ENCODE measurements around the gene RNF150.

RNF150 gene

GRCh38 chr4:140813804-140814203 lies 319.5 kb downstream of the RNF150 start:
- TF ChIP-seq TAF1 (IDR thresholded peaks at IDR 0.05; ENCODE audit: borderline replicate concordance, insufficient read depth, low read length), result no peak
- TF ChIP-seq, protein P1, sequence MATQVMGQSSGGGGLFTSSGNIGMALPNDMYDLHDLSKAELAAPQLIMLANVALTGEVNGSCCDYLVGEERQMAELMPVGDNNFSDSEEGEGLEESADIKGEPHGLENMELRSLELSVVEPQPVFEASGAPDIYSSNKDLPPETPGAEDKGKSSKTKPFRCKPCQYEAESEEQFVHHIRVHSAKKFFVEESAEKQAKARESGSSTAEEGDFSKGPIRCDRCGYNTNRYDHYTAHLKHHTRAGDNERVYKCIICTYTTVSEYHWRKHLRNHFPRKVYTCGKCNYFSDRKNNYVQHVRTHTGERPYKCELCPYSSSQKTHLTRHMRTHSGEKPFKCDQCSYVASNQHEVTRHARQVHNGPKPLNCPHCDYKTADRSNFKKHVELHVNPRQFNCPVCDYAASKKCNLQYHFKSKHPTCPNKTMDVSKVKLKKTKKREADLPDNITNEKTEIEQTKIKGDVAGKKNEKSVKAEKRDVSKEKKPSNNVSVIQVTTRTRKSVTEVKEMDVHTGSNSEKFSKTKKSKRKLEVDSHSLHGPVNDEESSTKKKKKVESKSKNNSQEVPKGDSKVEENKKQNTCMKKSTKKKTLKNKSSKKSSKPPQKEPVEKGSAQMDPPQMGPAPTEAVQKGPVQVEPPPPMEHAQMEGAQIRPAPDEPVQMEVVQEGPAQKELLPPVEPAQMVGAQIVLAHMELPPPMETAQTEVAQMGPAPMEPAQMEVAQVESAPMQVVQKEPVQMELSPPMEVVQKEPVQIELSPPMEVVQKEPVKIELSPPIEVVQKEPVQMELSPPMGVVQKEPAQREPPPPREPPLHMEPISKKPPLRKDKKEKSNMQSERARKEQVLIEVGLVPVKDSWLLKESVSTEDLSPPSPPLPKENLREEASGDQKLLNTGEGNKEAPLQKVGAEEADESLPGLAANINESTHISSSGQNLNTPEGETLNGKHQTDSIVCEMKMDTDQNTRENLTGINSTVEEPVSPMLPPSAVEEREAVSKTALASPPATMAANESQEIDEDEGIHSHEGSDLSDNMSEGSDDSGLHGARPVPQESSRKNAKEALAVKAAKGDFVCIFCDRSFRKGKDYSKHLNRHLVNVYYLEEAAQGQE (IDR thresholded peaks at IDR 0.05; ENCODE audit: insufficient read depth in 1 of 2, low read depth in 2 of 2, low read length in 2 of 2), result no peak
- no peak for TF ChIP-seq SIN3A (IDR thresholded peaks at IDR 0.05; ENCODE audit: borderline replicate concordance, insufficient read depth, low read length)

DNA sequence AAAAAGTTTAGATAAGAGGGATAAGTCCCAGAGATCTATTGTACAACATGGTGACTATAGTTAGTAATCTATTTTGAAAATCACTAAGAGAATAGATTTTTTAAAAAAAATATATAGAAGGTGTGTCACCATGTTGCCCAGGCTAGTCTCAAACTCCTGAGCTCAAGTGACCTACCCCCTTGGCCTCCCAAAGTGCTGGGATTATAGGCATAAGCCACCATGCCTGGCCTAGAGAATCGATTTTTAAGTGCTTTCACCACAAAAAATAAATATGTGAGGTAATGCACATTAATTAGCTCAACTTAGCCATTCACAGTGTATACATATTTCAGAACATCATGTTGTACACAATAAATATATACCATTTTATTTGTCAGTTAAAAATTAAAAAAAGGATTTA lies 320.4 kb downstream of the RNF150 start:
- TF ChIP-seq, protein P1 (IDR thresholded peaks at IDR 0.05; ENCODE audit: insufficient read depth in 1 of 2, low read depth in 2 of 2, low read length in 2 of 2), result no peak
- TF ChIP-seq SIN3A (IDR thresholded peaks at IDR 0.05; ENCODE audit: borderline replicate concordance, insufficient read depth, low read length) (no peak), TAF1 (IDR thresholded peaks at IDR 0.05; ENCODE audit: borderline replicate concordance, insufficient read depth, low read length) (no peak)

DNA sequence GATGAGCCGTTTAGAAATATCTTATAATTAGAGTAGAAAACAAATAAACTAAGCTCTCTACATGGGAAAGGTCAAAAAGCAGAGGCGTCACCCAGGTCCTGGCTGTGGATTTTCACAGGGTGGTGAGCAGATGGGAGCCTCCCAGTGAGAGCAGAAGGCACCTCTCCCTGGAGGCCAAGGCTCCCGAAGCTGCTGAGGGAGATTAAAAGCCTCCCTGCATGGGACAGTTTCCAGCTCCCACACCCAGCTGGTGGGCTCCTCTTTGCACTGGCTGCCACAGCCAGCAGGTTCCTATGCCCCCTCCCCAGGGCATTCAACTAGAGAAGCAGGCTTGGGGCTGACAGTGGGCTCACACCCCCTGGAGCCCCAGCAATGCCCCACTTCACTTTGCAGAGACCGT lies 321.8 kb downstream of the RNF150 start:
- TF ChIP-seq FOXP2 (optimal IDR thresholded peaks at IDR 0.05; ENCODE audit: borderline replicate concordance, extremely low read depth, extremely low read length, insufficient read depth) (no peak), TAF1 (IDR thresholded peaks at IDR 0.05; ENCODE audit: borderline replicate concordance, insufficient read depth, low read length) (no peak), SIN3A (IDR thresholded peaks at IDR 0.05; ENCODE audit: borderline replicate concordance, insufficient read depth, low read length) (no peak), POLR2AphosphoS5 (IDR thresholded peaks at IDR 0.05; ENCODE audit: low read depth, low read length) (no peak)
- TF ChIP-seq, protein P1 (IDR thresholded peaks at IDR 0.05; ENCODE audit: insufficient read depth in 1 of 2, low read depth in 2 of 2, low read length in 2 of 2), result no peak
